ENCODE data around the gene ARPP21.
"Not testable (repeated sequence)": the region's sequence is repeated elsewhere in the genome, so short reads cannot be mapped to it uniquely, and the experiment has no call there.

The ARPP21 gene

GRCh38 chr3:35782355-35782754 is 143.0 kb downstream of the ARPP21 start:
- DNase-seq = no peak

GRCh38 chr3:35784169-35784568 is 144.8 kb downstream of the ARPP21 start:
- no peak for DNase-seq

GRCh38 chr3:35785234-35785888 is 146.0 kb downstream of the ARPP21 start:
- no peak for DNase-seq

GRCh38 chr3:35787936-35788335 is 148.6 kb downstream of the ARPP21 start:
- no peak for DNase-seq

GRCh38 chr3:35789042-35789831 is 149.9 kb downstream of the ARPP21 start:
- no peak for DNase-seq

- no peak for DNase-seq
These were observed 151.4 kb downstream of the ARPP21 start for GRCh38 chr3:35790764-35791163.

- no peak for DNase-seq
These were observed 154.3 kb downstream of the ARPP21 start for GRCh38 chr3:35793667-35794066.

GRCh38 chr3:35800960-35801459 is 161.7 kb downstream of the ARPP21 start:
- DNase-seq = no peak

GRCh38 chr3:35814531-35814930 is 175.2 kb downstream of the ARPP21 start:
- no peak for DNase-seq

- not testable (repeated sequence) for DNase-seq
These were observed 176.5 kb downstream of the ARPP21 start for GRCh38 chr3:35815796-35816195.

GRCh38 chr3:35817216-35817615 is 177.9 kb downstream of the ARPP21 start:
- no peak for DNase-seq

GRCh38 chr3:35832140-35832571 is 192.8 kb downstream of the ARPP21 start:
- no peak for DNase-seq

All from GOT3 (cell line).